Measurements from ENCODE around the gene POLR1B.

- TF ChIP-seq, protein P1, sequence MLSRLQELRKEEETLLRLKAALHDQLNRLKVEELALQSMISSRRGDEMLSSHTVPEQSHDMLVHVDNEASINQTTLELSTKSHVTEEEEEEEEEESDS (CRISPR knock-in tag; IDR thresholded peaks at IDR 0.05; ENCODE audit: borderline replicate concordance), result no peak
- no peak for TF ChIP-seq BATF2 (CRISPR knock-in tag; IDR thresholded peaks at IDR 0.05)
These were observed 23.5 kb upstream of the POLR1B start for GRCh38 chr2:112518807-112519206.

Data from HepG2 (cell line).